NT2/D1 (cell line): ENCODE data around the gene NEO1.
A peak's percentile ranks its signal among the peaks of the same experiment; 100 is the strongest.

Experiments used
- DNase-seq: peaks from one replicate; pipeline ENCODE4 v3.0.0-alpha.2; 2011; ENCODE audit warnings: low read depth, low spot score
- H3K27me3 ChIP-seq: 2 replicates; pipeline ENCODE4 v1.6.0; 2011; ENCODE audit warnings: mild to moderate bottlenecking; ENCODE audit not compliant: insufficient read length, insufficient read depth
- H3K36me3 ChIP-seq: 2 replicates; pipeline ENCODE4 v1.6.1; 2011; ENCODE audit warnings: mild to moderate bottlenecking, low read length, mixed read lengths; ENCODE audit not compliant: insufficient read depth, insufficient read length
- H3K4me1 ChIP-seq: 2 replicates; pipeline ENCODE4 v1.5.1; 2011; ENCODE audit not compliant: insufficient read depth, insufficient read length
- H3K4me3 ChIP-seq: 2 replicates; pipeline ENCODE4 v1.5.1; 2011; ENCODE audit warnings: low read depth; ENCODE audit not compliant: insufficient read length
- H3K9ac ChIP-seq: 2 replicates; pipeline ENCODE4 v1.6.0; 2011; ENCODE audit warnings: low read depth; ENCODE audit not compliant: insufficient read length
- H3K9me3 ChIP-seq: 2 replicates; pipeline ENCODE4 v1.5.1; 2011; ENCODE audit warnings: mild to moderate bottlenecking, low read length; ENCODE audit not compliant: insufficient read depth
- SUZ12 ChIP-seq: IDR thresholded peaks from 2 replicates; pipeline ENCODE4 v1.6.1; 2011; ENCODE audit not compliant: insufficient read length, insufficient read depth; ENCODE audit errors: extremely low read depth
- YY1 ChIP-seq: IDR thresholded peaks from 2 replicates; pipeline ENCODE4 v1.6.1; 2011; ENCODE audit not compliant: insufficient read length, insufficient read depth
- ZNF274 ChIP-seq: IDR thresholded peaks from 2 replicates; pipeline ENCODE4 v1.6.1; 2011; ENCODE audit warnings: mild to moderate bottlenecking, low read depth, low read length

The NEO1 gene

DNA sequence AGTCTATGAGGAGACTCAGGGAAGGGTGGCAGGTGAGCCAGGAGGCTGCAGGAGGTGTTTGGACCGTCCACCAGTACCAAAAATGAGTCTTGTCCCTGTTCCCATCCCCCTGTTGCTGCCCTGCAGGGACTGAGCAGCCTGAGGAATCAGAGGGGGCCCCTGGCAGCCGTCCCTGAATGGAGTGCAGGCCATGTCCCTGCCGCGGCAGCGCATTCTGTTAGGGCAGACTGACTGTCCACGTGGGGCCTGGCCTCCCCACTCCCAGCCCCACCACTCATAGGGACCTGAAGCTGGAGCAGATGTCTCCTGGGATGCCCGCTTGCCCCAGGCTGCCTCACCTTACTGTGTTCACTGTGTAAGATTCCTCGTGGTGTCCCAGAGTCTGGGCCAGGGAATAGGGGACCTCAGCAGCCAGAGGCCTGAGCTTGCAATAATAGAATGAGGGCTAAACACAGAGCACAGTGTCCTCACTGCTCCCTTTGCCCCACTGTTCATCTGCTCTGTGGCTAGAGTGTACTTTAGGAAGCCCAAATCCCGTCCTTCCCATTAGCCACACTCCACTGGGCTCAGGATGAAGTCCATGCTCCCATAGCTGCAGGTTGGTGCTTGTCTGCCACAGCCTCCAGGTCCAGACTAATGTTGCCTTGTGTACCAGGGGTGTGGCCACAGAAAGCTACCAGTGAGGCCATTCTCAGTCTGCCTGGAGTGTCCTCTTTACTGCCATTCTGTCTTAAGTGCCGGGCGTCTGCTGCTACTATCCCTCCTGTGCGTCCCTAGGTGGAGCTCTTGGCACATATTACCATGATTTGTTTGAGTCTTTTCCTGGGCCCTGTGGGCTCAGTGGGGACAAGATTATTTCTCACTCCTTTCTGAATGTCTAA, 253.3 kb downstream of the NEO1 start:
- H3K36me3 ChIP-seq, result peaks cover 35% of the 10 kb centered on the region
- no peak overlapping the region for H3K4me3 ChIP-seq
- no peak overlapping the region for H3K9ac ChIP-seq
- peaks cover 7% of the 10 kb centered on the region for H3K4me1 ChIP-seq
- DNase-seq, result peak; percentile 71
- no peak for TF ChIP-seq YY1
- no peak for TF ChIP-seq ZNF274
- no peak for TF ChIP-seq SUZ12
- no peaks in the 10 kb centered on the region for H3K9me3 ChIP-seq
- H3K27me3 ChIP-seq, result no peaks in the 10 kb centered on the region

GRCh38 chr15:73308305-73308704, 256.0 kb downstream of the NEO1 start:
- no peak overlapping the region for H3K4me3 ChIP-seq
- no peaks in the 10 kb centered on the region for H3K27me3 ChIP-seq
- peaks cover 14% of the 10 kb centered on the region for H3K36me3 ChIP-seq
- H3K9ac ChIP-seq, result no peak overlapping the region
- no peaks in the 10 kb centered on the region for H3K9me3 ChIP-seq
- H3K4me1 ChIP-seq, result peaks cover 7% of the 10 kb centered on the region
- no peak for TF ChIP-seq ZNF274
- TF ChIP-seq SUZ12, result no peak
- no peak for TF ChIP-seq YY1
- no peak for DNase-seq

DNA sequence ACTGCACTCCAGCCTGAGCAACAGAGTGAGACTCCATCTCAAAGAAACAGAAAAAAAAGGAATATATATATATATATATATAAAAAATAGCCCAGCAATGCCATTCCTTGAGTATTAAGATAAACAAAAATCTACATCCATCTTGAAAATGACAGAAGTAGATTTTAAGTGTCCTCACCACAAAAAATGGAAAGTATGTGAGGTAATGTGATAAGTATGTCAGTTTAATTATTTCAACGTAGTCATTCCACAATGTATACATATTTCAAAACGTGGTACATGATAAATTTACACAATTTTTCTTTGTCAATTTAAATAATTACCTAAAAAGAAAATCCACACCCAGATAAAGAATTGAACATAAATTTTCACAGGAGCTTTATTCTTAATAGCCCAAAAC, 261.6 kb downstream of the NEO1 start:
- H3K9ac ChIP-seq, result no peak overlapping the region
- H3K27me3 ChIP-seq, result peaks cover 10% of the 10 kb centered on the region
- H3K4me3 ChIP-seq, result no peak overlapping the region
- DNase-seq, result no peak
- H3K4me1 ChIP-seq, result peaks cover 5% of the 10 kb centered on the region
- H3K36me3 ChIP-seq, result no peaks in the 10 kb centered on the region
- no peaks in the 10 kb centered on the region for H3K9me3 ChIP-seq
- TF ChIP-seq SUZ12 (no peak), ZNF274 (no peak), YY1 (no peak)

DNA sequence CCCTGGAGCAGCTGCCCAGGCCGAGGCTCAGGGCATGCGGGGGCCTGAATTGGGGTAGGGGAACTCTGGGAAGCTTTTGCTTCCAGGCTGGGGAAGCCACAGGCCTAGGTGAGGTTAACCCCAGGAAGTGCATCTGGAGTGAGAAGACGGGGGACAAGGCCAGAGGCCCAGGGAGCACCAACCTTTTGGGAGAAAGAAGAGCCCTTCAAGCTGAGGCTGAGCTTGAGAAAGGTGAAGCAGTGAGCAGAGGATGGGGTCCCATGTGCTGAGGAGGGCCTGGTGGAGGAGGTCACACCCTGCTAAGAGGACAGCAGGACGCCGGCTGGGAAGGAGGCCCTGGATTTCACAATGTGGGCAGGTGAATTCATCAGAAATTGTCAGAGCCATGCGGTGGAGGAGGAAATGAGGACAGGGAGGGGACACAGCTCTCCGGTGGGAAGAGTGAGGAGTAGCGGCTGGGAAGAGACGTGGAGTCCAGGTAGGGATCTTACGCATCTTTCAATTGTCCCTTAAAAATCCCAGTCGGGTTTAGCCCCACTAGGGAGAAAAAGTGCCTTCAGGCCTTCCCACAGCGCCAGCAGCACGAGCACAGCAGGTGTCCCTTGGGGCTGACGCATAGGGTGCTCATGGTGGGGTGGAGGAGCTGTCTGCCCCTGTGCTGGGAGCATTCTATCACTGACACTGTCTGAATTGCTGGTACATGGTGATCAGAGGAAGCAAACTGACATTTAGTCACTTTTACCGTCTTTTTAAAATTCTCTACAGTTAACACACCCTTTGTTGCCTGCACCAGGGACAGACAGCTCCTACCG, 265.6 kb downstream of the NEO1 start:
- H3K4me1 ChIP-seq, result peaks cover 7% of the 10 kb centered on the region
- H3K9ac ChIP-seq, result no peak overlapping the region
- no peaks in the 10 kb centered on the region for H3K9me3 ChIP-seq
- H3K4me3 ChIP-seq, result no peak overlapping the region
- H3K36me3 ChIP-seq, result peaks cover 9% of the 10 kb centered on the region
- DNase-seq, result no peak
- TF ChIP-seq SUZ12 (no peak), ZNF274 (no peak), YY1 (no peak)
- peaks cover 16% of the 10 kb centered on the region for H3K27me3 ChIP-seq

DNA sequence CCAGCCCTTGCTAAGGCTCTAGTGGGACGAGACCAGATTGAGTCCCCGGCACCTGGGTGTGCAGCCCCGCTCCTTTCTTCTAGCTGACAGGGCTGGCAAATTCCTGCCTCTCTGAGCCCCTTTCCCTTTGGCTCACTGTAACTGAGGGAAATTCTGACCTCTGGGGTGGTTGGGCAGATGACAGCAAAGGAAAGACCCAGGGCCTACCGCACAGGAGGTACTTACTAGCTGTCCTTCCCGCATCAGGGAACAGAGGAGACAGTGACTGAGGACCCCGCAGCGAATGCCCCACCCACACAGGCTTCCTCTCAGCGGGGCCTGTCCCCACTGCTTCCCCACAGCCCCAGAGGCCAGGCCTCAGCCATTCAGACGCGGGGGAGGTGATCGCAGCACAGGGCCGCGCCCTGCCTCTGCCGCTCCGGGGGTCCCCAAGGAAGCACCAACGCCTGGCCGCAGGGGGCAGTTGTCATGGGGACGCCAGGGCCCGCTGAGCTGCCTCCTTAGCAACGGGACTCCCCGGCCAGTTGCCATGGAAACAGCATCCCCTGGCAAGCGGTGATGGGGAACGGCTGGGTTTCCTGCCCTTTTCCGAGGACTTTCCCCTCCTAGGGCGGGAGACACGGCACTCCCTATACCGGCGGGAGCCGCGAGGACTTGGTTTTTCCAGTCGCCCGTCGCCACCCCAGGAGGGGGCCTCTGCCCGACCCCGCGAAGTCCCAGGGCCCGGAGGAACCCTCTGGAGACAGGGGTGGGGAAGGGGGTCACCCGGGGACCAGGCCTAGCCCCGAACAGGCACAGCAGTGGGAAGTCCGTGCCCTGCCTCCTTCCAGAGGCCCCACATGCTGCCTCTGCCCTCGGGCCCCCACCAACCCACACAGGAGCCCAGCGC, 266.4 kb downstream of the NEO1 start:
- H3K9me3 ChIP-seq, result no peaks in the 10 kb centered on the region
- H3K4me3 ChIP-seq, result no peak overlapping the region
- peaks cover 17% of the 10 kb centered on the region for H3K36me3 ChIP-seq
- DNase-seq, result no peak
- H3K4me1 ChIP-seq, result peaks cover 7% of the 10 kb centered on the region
- H3K9ac ChIP-seq, result no peak overlapping the region
- peaks cover 16% of the 10 kb centered on the region for H3K27me3 ChIP-seq
- TF ChIP-seq YY1, result no peak
- no peak for TF ChIP-seq ZNF274
- no peak for TF ChIP-seq SUZ12

DNA sequence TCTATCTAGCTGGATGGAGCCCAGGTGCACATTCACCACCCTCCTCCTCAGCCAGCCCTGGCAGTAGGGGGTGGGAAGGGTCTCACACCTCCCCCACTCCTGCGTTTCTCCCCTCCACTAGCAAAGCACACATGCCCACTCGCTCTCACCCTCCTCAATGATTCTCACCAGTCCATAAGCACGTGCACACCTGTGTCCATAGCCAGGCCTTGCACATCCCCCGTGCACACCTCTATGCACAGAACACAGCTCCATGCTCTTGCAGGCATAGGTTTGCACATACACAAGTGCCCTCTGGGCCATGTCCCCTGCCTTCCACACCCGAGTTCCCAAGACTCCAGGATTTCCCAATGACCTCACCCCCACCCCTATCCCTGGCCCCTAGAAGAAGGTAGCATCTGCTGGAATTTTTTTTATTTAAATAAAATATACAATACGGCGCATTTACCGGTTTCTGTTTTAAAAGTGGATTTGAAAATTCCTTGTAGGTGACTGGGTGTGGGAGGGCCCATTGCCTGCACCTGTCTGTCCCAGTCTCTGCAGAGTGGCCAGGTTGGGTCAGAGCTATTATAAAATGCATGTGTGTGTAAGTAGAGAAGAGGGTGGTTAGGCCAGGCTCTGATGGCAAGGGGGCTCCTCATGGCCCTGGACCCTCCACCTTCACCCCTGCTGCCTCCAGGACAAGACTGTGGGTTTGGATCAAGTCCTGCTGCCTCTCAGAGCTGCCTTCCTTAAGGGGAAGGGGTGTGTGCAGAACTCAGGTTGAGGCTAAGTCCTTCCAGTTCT, 267.4 kb downstream of the NEO1 start:
- no peak overlapping the region for H3K9ac ChIP-seq
- no peak for TF ChIP-seq SUZ12
- TF ChIP-seq YY1, result no peak
- TF ChIP-seq ZNF274, result no peak
- no peak overlapping the region for H3K4me3 ChIP-seq
- DNase-seq, result no peak
- H3K36me3 ChIP-seq, result peaks cover 25% of the 10 kb centered on the region
- peaks cover 7% of the 10 kb centered on the region for H3K4me1 ChIP-seq
- peaks cover 16% of the 10 kb centered on the region for H3K27me3 ChIP-seq
- H3K9me3 ChIP-seq, result no peaks in the 10 kb centered on the region
